ENCODE measurements around the gene MACROD2. TPM values are rescaled to one million over a fixed set of nuclear protein-coding genes. Genes with fewer than 3 reads are reported as not detected.
"Not testable (repeated sequence)": the region's sequence is repeated elsewhere in the genome, so short reads cannot be mapped to it uniquely, and the experiment has no call there.

Gene MACROD2
- total RNA-seq, 1 donor: 1.7 TPM

- H3K27me3 ChIP-seq (ENCODE audit: insufficient read depth, low read length): no peaks in the 10 kb centered on the region
- no peak overlapping the region for H3K4me3 ChIP-seq (ENCODE audit: low read length)
- no peaks in the 10 kb centered on the region for H3K9me3 ChIP-seq (ENCODE audit: low read depth, low read length)
- no peaks in the 10 kb centered on the region for H3K4me1 ChIP-seq (ENCODE audit: insufficient read depth, low read length)
Measured at GRCh38 chr20:14434384-14435136, 439.2 kb downstream of the MACROD2 start.

DNA sequence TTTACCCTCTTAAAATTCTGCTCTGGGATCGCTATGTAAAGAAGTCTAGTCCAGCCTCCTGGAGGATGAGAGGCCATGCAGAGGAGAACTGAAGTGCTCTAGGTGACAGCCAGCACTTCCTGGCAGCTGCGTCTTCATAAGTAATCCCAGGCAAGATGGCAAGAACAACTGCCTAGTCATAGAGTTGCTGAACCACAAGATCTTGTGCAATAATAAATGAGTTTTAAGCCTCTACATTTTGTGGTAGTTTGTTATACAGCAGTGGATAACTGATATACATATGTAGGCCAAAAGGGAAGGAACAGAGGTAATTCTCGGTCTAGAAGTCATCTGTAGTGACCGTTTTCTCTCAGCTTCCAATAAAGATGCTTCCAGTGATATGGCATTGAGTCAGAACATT lies 445.9 kb downstream of the MACROD2 start:
- no peaks in the 10 kb centered on the region for H3K27me3 ChIP-seq (ENCODE audit: insufficient read depth, low read length)
- H3K4me3 ChIP-seq (ENCODE audit: low read length): no peak overlapping the region
- no peaks in the 10 kb centered on the region for H3K9me3 ChIP-seq (ENCODE audit: low read depth, low read length)
- no peaks in the 10 kb centered on the region for H3K4me1 ChIP-seq (ENCODE audit: insufficient read depth, low read length)

DNA sequence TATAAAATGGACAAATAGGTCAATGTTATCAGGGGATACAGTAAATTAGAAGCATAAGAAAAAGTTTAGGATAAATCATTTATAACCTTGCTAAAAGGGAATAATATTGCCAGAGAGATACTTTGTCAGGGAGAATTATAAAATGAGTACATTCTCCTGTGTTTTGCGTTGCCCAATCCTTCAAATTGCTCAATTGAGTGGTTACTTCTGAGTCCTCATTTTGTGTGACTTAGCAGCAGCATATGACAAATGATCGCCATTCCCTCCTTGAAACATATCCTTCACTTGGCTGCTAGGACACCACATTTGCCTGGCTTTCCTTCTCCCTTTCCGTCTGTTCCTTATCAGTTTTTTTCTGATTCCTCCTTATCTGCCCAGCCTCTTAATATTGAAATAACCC lies 448.8 kb downstream of the MACROD2 start:
- H3K9me3 ChIP-seq (ENCODE audit: low read depth, low read length): no peaks in the 10 kb centered on the region
- no peaks in the 10 kb centered on the region for H3K27me3 ChIP-seq (ENCODE audit: insufficient read depth, low read length)
- no peak overlapping the region for H3K4me3 ChIP-seq (ENCODE audit: low read length)
- H3K4me1 ChIP-seq (ENCODE audit: insufficient read depth, low read length): no peaks in the 10 kb centered on the region

DNA sequence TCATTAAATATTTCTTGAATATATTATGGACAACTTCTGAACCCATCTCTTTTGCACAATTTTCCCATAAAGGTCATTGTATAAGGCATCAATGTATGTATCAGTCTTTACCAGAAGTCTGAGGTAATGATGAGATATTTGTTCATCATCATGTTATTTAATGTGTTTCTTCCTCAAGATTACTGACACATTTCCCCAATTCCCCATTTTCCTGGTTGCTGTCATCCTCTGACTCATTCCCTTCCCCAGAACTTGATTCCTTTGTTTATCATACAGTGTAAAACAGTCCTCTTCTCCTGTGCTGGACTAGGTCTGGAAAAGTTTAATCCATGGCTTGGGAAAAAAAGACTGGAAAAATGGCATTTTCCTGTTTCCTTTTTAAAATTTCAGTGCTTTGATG lies 450.0 kb downstream of the MACROD2 start:
- Histone ChIP-seq H3K27me3 (ENCODE audit: insufficient read depth, low read length) (no peaks in the 10 kb centered on the region), H3K4me3 (ENCODE audit: low read length) (no peak overlapping the region), H3K9me3 (ENCODE audit: low read depth, low read length) (no peaks in the 10 kb centered on the region), H3K4me1 (ENCODE audit: insufficient read depth, low read length) (no peaks in the 10 kb centered on the region)

GRCh38 chr20:14445902-14446301 lies 450.6 kb downstream of the MACROD2 start:
- H3K4me3 ChIP-seq (ENCODE audit: low read length): no peak overlapping the region
- H3K4me1 ChIP-seq (ENCODE audit: insufficient read depth, low read length): no peaks in the 10 kb centered on the region
- no peaks in the 10 kb centered on the region for H3K9me3 ChIP-seq (ENCODE audit: low read depth, low read length)
- no peaks in the 10 kb centered on the region for H3K27me3 ChIP-seq (ENCODE audit: insufficient read depth, low read length)

GRCh38 chr20:14446446-14446845 lies 451.1 kb downstream of the MACROD2 start:
- Histone ChIP-seq H3K9me3 (ENCODE audit: low read depth, low read length) (no peaks in the 10 kb centered on the region), H3K4me1 (ENCODE audit: insufficient read depth, low read length) (no peaks in the 10 kb centered on the region), H3K27me3 (ENCODE audit: insufficient read depth, low read length) (no peaks in the 10 kb centered on the region), H3K4me3 (ENCODE audit: low read length) (no peak overlapping the region)

GRCh38 chr20:14449323-14449722 lies 454.0 kb downstream of the MACROD2 start:
- H3K9me3 ChIP-seq (ENCODE audit: low read depth, low read length): no peaks in the 10 kb centered on the region
- H3K4me3 ChIP-seq (ENCODE audit: low read length): no peak overlapping the region
- H3K27me3 ChIP-seq (ENCODE audit: insufficient read depth, low read length): no peaks in the 10 kb centered on the region
- no peaks in the 10 kb centered on the region for H3K4me1 ChIP-seq (ENCODE audit: insufficient read depth, low read length)

DNA sequence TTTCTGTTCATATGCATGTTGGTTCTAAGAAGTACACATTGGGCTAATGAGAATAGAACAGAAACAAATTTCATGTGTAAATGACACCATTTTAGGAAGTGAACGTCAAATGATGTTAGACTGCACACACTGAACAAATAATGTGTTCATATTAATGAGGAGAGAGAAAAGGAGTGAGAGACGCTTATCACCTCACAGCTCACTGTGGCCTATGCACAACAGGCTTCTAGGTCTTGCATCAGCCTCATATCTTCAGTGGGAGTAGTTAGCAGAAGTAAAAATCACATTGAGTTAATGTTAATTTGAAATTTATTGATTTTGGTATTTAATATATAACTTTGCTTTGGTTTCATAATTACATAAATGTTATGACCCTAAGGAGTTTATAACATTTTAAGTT lies 454.9 kb downstream of the MACROD2 start:
- no peaks in the 10 kb centered on the region for H3K4me1 ChIP-seq (ENCODE audit: insufficient read depth, low read length)
- H3K27me3 ChIP-seq (ENCODE audit: insufficient read depth, low read length): no peaks in the 10 kb centered on the region
- H3K9me3 ChIP-seq (ENCODE audit: low read depth, low read length): no peaks in the 10 kb centered on the region
- no peak overlapping the region for H3K4me3 ChIP-seq (ENCODE audit: low read length)

- no peaks in the 10 kb centered on the region for H3K9me3 ChIP-seq (ENCODE audit: low read depth, low read length)
- no peaks in the 10 kb centered on the region for H3K27me3 ChIP-seq (ENCODE audit: insufficient read depth, low read length)
- H3K4me1 ChIP-seq (ENCODE audit: insufficient read depth, low read length): no peaks in the 10 kb centered on the region
- no peak overlapping the region for H3K4me3 ChIP-seq (ENCODE audit: low read length)
Measured at GRCh38 chr20:14451458-14451857, 456.1 kb downstream of the MACROD2 start.

GRCh38 chr20:14453259-14453658 lies 457.9 kb downstream of the MACROD2 start:
- Histone ChIP-seq H3K27me3 (ENCODE audit: insufficient read depth, low read length) (no peaks in the 10 kb centered on the region), H3K4me1 (ENCODE audit: insufficient read depth, low read length) (no peaks in the 10 kb centered on the region)

DNA sequence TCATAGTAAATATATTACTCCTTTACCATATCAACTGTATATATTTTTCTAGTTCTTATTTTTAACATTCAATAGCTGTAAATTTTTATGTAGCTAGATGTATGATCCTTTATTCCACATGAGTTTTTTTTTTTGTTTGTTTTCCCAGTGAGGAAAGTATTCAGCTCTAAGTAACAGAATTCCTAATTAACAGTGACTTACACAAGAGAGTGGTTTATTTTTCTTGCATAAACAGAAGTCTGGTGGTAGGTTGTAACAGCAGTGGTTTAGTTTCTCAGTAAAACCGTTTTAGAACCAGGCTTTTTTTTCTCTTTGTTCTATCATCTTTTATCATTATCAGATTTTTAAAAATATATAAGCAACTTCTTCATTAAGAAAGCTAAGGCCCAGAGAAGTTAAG lies 459.0 kb downstream of the MACROD2 start:
- H3K4me3 ChIP-seq (ENCODE audit: low read length): no peak overlapping the region
- H3K4me1 ChIP-seq (ENCODE audit: insufficient read depth, low read length): no peaks in the 10 kb centered on the region
- no peaks in the 10 kb centered on the region for H3K9me3 ChIP-seq (ENCODE audit: low read depth, low read length)
- H3K27me3 ChIP-seq (ENCODE audit: insufficient read depth, low read length): no peaks in the 10 kb centered on the region

More at GRCh38 chr20:14453259-14453658, 457.9 kb downstream of the MACROD2 start:
- Histone ChIP-seq H3K4me3 (ENCODE audit: low read length) (no peak overlapping the region), H3K9me3 (ENCODE audit: low read depth, low read length) (no peaks in the 10 kb centered on the region)

DNA sequence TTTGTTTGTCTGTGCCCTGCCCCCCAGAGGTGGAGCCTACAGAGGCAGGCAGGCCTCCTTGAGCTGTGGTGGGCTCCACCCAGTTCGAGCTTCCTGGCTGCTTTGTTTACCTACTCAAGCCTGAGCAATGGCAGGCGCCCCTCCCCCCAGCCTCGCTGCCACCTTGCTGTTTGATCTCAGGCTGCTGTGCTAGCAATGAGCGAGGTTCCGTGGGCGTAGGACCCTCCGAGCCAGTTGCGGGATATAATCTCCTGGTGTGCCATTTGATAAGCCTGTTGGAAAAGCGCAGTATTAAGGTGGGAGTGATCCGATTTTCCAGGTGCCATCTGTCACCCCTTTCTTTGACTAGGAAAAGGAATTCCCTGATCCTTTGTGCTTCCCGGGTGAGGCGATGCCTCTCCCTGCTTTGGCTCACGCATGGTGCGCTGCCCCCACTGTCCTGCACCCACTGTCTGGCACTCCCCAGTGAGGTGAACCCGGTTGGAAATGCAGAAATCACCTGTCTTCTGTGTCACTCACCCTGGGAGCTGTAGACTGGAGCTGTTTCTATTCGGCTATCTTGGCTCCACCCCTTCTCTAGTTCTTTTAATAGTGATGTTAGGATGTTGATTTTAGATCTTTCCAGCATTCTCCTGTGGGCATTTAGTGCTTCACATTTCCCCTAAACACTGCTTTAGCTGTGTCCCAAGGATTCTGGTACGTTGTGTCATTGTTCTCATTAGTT lies 471.9 kb downstream of the MACROD2 start:
- H3K9me3 ChIP-seq (ENCODE audit: low read depth, low read length); H3K4me3 ChIP-seq (ENCODE audit: low read length); H3K4me1 ChIP-seq (ENCODE audit: insufficient read depth, low read length); H3K27me3 ChIP-seq (ENCODE audit: insufficient read depth, low read length): not testable (repeated sequence)

- Histone ChIP-seq H3K27me3 (ENCODE audit: insufficient read depth, low read length) (no peaks in the 10 kb centered on the region), H3K9me3 (ENCODE audit: low read depth, low read length) (no peaks in the 10 kb centered on the region), H3K4me3 (ENCODE audit: low read length) (no peak overlapping the region), H3K4me1 (ENCODE audit: insufficient read depth, low read length) (no peaks in the 10 kb centered on the region)
Measured at GRCh38 chr20:14470231-14470899, 475.0 kb downstream of the MACROD2 start.

DNA sequence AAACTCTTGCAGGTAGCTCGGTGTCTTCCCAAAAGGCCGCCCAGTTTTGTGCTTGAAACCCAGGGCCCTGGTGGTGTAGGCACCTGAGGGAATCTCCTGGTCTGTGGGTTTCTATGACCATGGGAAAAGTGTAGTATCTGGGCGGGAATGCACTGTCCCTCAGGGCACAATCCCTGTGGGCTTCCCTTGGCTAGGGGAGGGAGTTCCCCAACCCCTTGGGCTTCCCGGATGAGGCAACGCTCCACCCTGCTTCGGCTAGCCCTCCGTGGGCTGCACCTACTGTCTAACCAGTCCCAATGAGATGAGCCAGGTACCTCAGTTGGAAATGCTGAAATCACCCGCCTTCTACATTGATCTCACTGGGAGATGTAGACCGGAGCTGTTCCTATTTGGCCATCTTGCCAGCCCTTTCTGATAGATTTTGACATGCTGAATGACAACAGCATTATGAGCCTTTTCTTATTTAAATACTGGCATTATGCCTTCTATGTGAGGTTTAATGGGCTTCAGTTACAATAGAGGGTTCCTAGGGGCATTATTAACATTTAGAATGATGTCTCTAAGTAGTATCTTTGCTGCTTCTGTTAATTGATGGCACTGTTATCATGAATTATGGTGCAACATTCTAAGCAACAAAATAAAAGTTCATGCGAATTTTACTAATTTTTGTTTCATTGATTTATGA lies 475.8 kb downstream of the MACROD2 start:
- H3K27me3 ChIP-seq (ENCODE audit: insufficient read depth, low read length): no peaks in the 10 kb centered on the region
- no peaks in the 10 kb centered on the region for H3K4me1 ChIP-seq (ENCODE audit: insufficient read depth, low read length)
- H3K4me3 ChIP-seq (ENCODE audit: low read length): no peak overlapping the region
- H3K9me3 ChIP-seq (ENCODE audit: low read depth, low read length): no peaks in the 10 kb centered on the region

DNA sequence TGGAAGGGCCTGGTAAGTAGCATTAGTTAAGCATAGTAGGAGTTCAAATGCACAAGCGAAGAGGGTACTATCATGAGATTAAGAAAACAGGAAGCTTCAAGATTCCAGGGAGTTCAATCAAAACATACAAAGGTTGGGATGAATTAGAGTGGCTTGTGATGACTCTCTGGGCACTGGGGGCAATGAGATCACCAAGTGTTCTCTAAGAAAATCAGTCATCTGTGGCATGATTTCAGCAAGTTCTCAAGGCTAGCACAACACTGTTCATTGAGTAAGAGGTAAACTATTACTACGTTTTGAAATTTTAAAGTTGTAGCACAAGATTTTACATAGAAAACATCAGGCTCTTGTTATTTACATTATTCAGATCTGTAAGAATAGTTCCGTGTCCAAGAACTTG lies 481.8 kb downstream of the MACROD2 start:
- H3K4me3 ChIP-seq (ENCODE audit: low read length): no peak overlapping the region
- no peaks in the 10 kb centered on the region for H3K9me3 ChIP-seq (ENCODE audit: low read depth, low read length)
- H3K4me1 ChIP-seq (ENCODE audit: insufficient read depth, low read length): no peaks in the 10 kb centered on the region
- no peaks in the 10 kb centered on the region for H3K27me3 ChIP-seq (ENCODE audit: insufficient read depth, low read length)
